Measurements from ENCODE around the gene COX7B. TPM values are rescaled to one million over a fixed set of nuclear protein-coding genes. Genes with fewer than 3 reads are reported as not detected.
"Not testable (repeated sequence)": the region's sequence is repeated elsewhere in the genome, so short reads cannot be mapped to it uniquely, and the experiment has no call there.

COX7B gene, protein sequence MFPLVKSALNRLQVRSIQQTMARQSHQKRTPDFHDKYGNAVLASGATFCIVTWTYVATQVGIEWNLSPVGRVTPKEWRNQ
- 177 TPM for polyA plus RNA-seq (2013, experiment 1 of 2; ENCODE audit: insufficient read length)
- polyA plus RNA-seq (2013, experiment 2 of 2; ENCODE audit: insufficient read length) = 149 TPM

- peak; percentile 96 for DNase-seq
These were observed at the start of gene COX7B for GRCh38 chrX:77899081-77899828. COX7B (plus strand) TSS chrX:77899468; CDS start chrX:77899554, 86 bp downstream.

DNA sequence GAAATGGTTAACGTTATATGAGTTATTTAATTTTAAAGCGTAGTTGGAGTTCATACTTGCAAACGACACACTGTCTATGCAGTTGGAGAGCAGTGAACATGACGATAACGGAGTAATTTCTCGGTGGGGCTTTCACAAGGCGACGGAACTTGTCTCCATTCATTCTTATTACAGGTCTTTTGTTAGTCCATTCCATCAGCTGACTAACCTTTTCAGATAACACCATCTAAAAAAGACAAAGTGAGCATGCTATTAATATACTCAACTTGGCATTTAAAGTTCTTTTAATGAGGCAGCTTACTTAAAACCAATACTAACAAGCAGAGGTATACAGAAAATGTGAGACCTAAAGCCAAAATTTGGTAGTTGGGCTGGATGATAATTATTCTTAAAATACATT lies 23.9 kb upstream of the COX7B start:
- DNase-seq = no peak

DNA sequence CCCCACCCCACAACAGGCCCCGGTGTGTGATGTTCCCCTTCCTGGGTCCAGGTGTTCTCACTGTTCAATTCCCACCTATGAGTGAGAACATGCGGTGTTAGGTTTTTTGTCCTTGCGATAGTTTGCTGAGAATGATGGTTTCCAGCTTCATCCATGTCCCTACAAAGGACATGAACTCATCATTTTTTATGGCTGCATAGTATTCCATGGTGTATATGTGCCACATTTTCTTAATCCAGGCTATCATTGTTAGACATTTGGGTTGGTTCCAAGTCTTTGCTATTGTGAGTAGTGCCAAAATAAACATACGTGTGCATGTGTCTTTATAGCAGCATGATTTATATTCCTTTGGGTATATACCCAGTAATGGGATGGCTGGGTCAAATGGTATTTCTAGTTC lies 17.9 kb upstream of the COX7B start:
- DNase-seq = not testable (repeated sequence)

DNA sequence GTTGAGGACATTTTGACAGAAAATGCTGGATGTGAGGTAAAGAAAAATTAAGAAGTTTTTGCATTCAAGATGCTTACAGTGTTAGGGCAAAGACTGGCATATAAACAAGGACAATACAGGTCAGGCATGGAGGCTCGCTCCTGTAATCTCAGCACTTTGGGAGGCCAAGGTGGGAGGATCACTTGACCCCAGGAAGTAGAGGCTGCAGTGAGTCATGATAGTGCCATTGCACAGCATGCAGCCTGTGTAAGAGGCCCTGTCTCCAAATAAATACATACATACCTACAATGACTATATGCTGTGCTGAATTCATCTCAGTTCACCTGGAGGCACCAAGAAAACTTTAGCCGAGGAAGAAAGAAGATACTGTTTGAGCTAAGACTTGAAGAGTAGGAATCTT lies 6.4 kb upstream of the COX7B start:
- DNase-seq = no peak

- DNase-seq = no peak
These were observed 5.6 kb upstream of the COX7B start for GRCh38 chrX:77893713-77894112.

- DNase-seq = peak; percentile 96
These were observed 4.1 kb upstream of the COX7B start, which contains the start of gene MAGT1 for GRCh38 chrX:77894921-77895886. MAGT1 (minus strand) TSS chrX:77895435; CDS start chrX:77895410, 25 bp downstream.

- DNase-seq = no peak
These were observed 1.4 kb downstream of the COX7B start for GRCh38 chrX:77900688-77901087.

DNA sequence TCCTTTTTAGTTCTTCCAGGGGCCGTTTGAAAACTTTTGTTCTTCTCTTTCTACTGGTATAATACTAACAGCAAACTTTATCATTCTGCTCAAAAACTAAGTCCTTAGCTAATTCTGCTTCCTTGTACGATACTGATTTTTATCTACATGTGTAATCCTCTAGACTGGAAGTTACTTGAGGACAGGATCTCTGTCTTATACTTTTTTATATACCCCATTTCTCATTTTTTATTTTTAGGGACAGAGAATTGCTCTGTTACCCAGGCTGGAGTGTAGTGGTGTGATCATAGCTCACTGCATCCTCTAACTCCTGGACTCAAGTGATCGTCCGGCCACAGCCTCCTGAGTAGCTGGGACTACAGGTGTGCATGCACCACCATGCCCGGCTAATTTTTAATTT lies 2.2 kb downstream of the COX7B start:
- DNase-seq = no peak

DNA sequence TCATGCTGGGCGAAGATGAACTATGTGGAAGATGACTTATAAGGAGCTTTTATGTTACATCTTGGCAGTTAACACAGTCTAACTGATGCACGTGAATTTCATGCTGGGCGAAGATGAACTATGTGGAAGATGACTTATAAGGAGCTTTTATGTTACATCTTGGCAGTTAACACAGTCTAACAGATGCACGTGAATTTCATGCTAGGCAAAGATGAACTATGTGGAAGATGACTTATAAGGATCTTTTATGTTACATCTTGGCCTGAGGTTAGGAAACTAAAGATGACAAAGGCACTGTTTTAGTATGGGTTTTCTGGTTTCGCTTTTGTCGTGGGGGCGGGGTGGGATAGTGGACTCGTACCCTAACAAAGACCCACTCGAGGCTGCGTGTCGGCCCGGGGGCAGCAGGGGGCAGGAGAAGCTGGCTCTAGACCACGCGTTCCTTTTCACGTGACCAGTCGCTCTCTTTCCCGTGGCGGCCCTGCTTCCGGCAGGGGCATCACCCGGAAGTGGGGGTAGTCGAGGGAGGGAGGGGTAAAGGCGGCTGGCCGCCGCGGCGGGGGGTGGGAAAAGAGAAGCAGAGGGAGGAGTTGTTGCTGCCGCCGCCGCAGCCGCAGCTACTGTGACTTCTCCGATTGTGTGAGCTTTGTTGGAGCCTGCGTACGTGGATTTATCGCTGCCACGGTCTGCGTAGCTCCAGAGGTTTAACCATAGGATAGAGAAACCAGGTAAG lies 11.0 kb downstream of the COX7B start, which contains the start of gene ATP7A:
Gene ATP7A, plus strand, starts transcription at position 586 of the 733 bp plus-strand sequence. CDS start 60,949 bp downstream, outside the sequence.
- peak; percentile 91 for DNase-seq

DNA sequence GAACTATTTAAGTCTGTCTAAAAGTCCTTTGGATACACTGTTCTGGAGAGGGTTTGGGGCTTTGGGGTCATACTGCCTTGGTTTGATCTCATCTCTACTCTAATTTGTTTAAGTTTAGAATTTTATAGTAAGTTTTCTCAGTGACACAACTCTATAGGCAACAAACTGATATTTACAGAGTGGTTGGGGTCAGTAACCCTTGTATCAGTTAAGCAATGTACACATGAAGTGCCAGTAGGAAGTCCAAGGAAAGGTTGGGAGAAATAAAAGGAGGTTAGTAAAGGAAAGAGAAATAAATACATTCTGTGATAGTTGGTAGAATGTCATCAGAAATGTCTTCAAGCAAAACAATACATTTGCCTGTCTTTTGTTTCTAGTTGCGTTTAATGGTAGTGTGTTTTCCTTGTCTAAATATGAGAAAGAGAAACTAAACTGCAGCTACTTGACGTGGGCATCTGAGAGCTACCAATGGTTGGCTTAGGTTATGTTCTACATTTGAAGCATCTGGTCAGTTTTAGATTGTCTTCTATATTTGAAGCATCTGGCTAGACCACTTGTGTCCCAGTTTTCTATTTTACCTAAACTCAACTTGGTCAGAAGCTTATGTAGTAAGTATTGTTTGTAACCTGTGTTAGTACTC lies 18.1 kb downstream of the COX7B start:
- DNase-seq = no peak

- DNase-seq = no peak
These were observed 19.3 kb downstream of the COX7B start for GRCh38 chrX:77918568-77918967.

- not testable (repeated sequence) for DNase-seq
These were observed 20.1 kb downstream of the COX7B start for GRCh38 chrX:77919370-77919769.

DNA sequence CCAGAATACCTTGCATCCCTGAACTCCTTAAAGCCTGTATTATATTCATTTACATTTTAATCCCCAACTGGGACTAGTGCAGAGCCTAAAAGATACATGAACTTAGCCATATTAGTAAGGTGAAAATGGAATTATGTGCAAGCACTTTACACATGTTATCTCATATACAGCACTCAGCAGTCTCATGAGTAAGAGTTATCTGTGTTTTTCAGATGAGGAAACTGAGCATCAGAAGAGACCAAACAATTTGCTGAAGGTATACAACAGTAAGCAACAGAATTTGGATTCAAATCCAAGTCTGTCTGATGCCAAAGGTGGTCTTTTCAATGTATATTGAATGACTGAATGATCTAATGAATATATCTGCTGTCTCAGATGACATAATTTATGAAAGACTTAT lies 23.5 kb downstream of the COX7B start:
- DNase-seq = no peak

GRCh38 chrX:77924320-77924859 lies 25.1 kb downstream of the COX7B start:
- DNase-seq = no peak

- no peak for DNase-seq
These were observed 26.5 kb downstream of the COX7B start for GRCh38 chrX:77925764-77926163.

- DNase-seq = no peak
These were observed 31.3 kb downstream of the COX7B start for GRCh38 chrX:77930581-77930980.

GRCh38 chrX:77935886-77936285 lies 36.6 kb downstream of the COX7B start:
- DNase-seq = no peak

GRCh38 chrX:77936299-77936698 lies 37.0 kb downstream of the COX7B start:
- no peak for DNase-seq

DNA sequence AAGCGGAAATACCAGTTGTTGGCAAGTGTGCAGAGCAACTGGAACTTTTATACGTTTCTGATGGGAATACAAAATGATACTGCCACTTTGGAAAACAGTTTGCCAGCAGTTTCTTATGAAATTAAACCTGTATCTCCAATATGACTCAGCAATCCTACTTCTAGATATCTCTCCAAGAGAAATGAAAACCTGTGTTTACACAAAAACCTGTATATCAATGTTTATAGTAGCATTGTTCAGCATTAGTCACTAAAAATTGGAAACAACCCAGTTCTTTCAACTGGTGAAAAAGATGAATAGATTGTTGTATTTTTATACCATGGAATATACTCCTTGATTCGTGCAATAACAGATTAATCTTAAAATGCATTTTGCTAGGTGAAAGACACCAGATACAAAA lies 38.0 kb downstream of the COX7B start:
- DNase-seq = peak; percentile 12

- no peak for DNase-seq
These were observed 38.9 kb downstream of the COX7B start for GRCh38 chrX:77938083-77938680.

DNA sequence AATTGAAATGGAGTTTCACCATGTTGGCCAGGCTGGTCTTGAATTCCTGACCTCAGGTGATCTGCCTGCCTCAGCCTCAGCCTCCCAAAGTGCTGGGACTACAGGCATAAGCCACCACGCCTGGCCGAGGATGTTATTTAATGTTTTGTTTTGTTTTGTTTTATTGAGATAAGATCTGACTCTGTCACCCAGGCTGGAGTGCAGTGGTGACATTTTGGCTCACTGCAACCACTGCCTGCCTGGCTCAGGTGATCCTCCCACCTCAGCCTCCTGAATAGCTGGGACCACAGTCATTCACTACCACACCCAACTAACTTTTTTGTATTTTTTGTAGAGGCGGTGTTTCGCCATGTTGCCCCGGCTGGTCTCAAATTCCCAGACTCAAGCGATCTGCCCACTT lies 45.8 kb downstream of the COX7B start:
- not testable (repeated sequence) for DNase-seq
